Mucosa of stomach (tissue), 1 donor: ENCODE results near the gene RNF169.

ENCODE experiments used
- H3K27me3 ChIP-seq: one replicate; pipeline ENCODE4 v1.7.0; 2013; ENCODE audit warnings: mild to moderate bottlenecking, low read length; ENCODE audit not compliant: control insufficient read depth, insufficient read depth
- H3K36me3 ChIP-seq: one replicate; pipeline ENCODE4 v1.7.0; 2013; ENCODE audit warnings: low read length; ENCODE audit not compliant: control insufficient read depth, insufficient read depth
- H3K4me1 ChIP-seq: one replicate; pipeline ENCODE4 v1.7.0; 2013; ENCODE audit warnings: mild to moderate bottlenecking, low read length; ENCODE audit not compliant: control insufficient read depth, insufficient read depth
- H3K4me3 ChIP-seq: one replicate; pipeline ENCODE4 v1.7.0; 2013; ENCODE audit warnings: low read length
- H3K9ac ChIP-seq: one replicate; pipeline ENCODE4 v1.7.0; 2013; ENCODE audit warnings: mild to moderate bottlenecking, low read length, moderate library complexity
- H3K9me3 ChIP-seq: one replicate; pipeline ENCODE4 v1.7.0; 2013; ENCODE audit warnings: mild to moderate bottlenecking, low read length, moderate library complexity; ENCODE audit not compliant: control insufficient read depth
- donor health status: Pancreatic carcinoma.

The RNF169 gene

GRCh38 chr11:74842967-74843366 lies 94.3 kb downstream of the RNF169 start:
- Histone ChIP-seq H3K9ac (no peak overlapping the region), H3K36me3 (peaks cover 3% of the 10 kb centered on the region), H3K27me3 (no peaks in the 10 kb centered on the region), H3K4me3 (no peak overlapping the region), H3K4me1 (no peaks in the 10 kb centered on the region), H3K9me3 (no peaks in the 10 kb centered on the region)

- H3K4me1 ChIP-seq, result no peaks in the 10 kb centered on the region
- H3K4me3 ChIP-seq, result no peak overlapping the region
- no peaks in the 10 kb centered on the region for H3K9me3 ChIP-seq
- H3K27me3 ChIP-seq, result no peaks in the 10 kb centered on the region
- peaks cover 3% of the 10 kb centered on the region for H3K36me3 ChIP-seq
- no peak overlapping the region for H3K9ac ChIP-seq
Measured at GRCh38 chr11:74844072-74844471, 95.4 kb downstream of the RNF169 start.

- Histone ChIP-seq H3K36me3 (peaks cover 3% of the 10 kb centered on the region), H3K4me1 (no peaks in the 10 kb centered on the region), H3K27me3 (no peaks in the 10 kb centered on the region), H3K9me3 (no peaks in the 10 kb centered on the region), H3K9ac (no peak overlapping the region), H3K4me3 (no peak overlapping the region)
Measured at GRCh38 chr11:74844865-74845264, 96.2 kb downstream of the RNF169 start.

GRCh38 chr11:74845978-74846517 lies 97.4 kb downstream of the RNF169 start:
- peaks cover 3% of the 10 kb centered on the region for H3K36me3 ChIP-seq
- H3K27me3 ChIP-seq, result no peaks in the 10 kb centered on the region
- H3K4me1 ChIP-seq, result no peaks in the 10 kb centered on the region
- no peak overlapping the region for H3K9ac ChIP-seq
- no peaks in the 10 kb centered on the region for H3K9me3 ChIP-seq
- H3K4me3 ChIP-seq, result no peak overlapping the region

GRCh38 chr11:74846770-74847169 lies 98.1 kb downstream of the RNF169 start:
- no peaks in the 10 kb centered on the region for H3K27me3 ChIP-seq
- H3K4me1 ChIP-seq, result no peaks in the 10 kb centered on the region
- H3K4me3 ChIP-seq, result no peak overlapping the region
- peaks cover 3% of the 10 kb centered on the region for H3K36me3 ChIP-seq
- no peaks in the 10 kb centered on the region for H3K9me3 ChIP-seq
- H3K9ac ChIP-seq, result no peak overlapping the region

GRCh38 chr11:74847395-74847794 lies 98.7 kb downstream of the RNF169 start:
- H3K9ac ChIP-seq, result no peak overlapping the region

GRCh38 chr11:74847895-74848294 lies 99.2 kb downstream of the RNF169 start:
- Histone ChIP-seq H3K27me3 (no peaks in the 10 kb centered on the region), H3K36me3 (peaks cover 3% of the 10 kb centered on the region), H3K4me1 (no peaks in the 10 kb centered on the region), H3K4me3 (no peak overlapping the region), H3K9ac (no peak overlapping the region), H3K9me3 (no peaks in the 10 kb centered on the region)

More at GRCh38 chr11:74847395-74847794, 98.7 kb downstream of the RNF169 start:
- no peaks in the 10 kb centered on the region for H3K9me3 ChIP-seq
- no peak overlapping the region for H3K4me3 ChIP-seq
- H3K4me1 ChIP-seq, result no peaks in the 10 kb centered on the region
- peaks cover 3% of the 10 kb centered on the region for H3K36me3 ChIP-seq
- no peaks in the 10 kb centered on the region for H3K27me3 ChIP-seq

GRCh38 chr11:74849525-74850391 lies 101.1 kb downstream of the RNF169 start:
- Histone ChIP-seq H3K9me3 (no peaks in the 10 kb centered on the region), H3K36me3 (no peaks in the 10 kb centered on the region), H3K27me3 (no peaks in the 10 kb centered on the region), H3K4me1 (no peaks in the 10 kb centered on the region), H3K9ac (no peak overlapping the region), H3K4me3 (no peak overlapping the region)

- Histone ChIP-seq H3K4me1 (no peaks in the 10 kb centered on the region), H3K36me3 (no peaks in the 10 kb centered on the region), H3K4me3 (no peak overlapping the region), H3K9me3 (no peaks in the 10 kb centered on the region), H3K9ac (no peak overlapping the region), H3K27me3 (no peaks in the 10 kb centered on the region)
Measured at GRCh38 chr11:74853223-74853622, 104.6 kb downstream of the RNF169 start.

GRCh38 chr11:74860743-74861142 lies 112.1 kb downstream of the RNF169 start:
- Histone ChIP-seq H3K9me3 (no peaks in the 10 kb centered on the region), H3K4me3 (no peak overlapping the region), H3K4me1 (no peaks in the 10 kb centered on the region), H3K27me3 (no peaks in the 10 kb centered on the region), H3K9ac (no peak overlapping the region), H3K36me3 (peaks cover 7% of the 10 kb centered on the region)

- H3K9ac ChIP-seq, result no peak overlapping the region
- peaks cover 5% of the 10 kb centered on the region for H3K9me3 ChIP-seq
- H3K27me3 ChIP-seq, result no peaks in the 10 kb centered on the region
- H3K4me1 ChIP-seq, result no peaks in the 10 kb centered on the region
- H3K4me3 ChIP-seq, result no peak overlapping the region
- peaks cover 9% of the 10 kb centered on the region for H3K36me3 ChIP-seq
Measured at GRCh38 chr11:74863410-74863809, 114.8 kb downstream of the RNF169 start.

- no peaks in the 10 kb centered on the region for H3K27me3 ChIP-seq
- H3K9me3 ChIP-seq, result peaks cover 20% of the 10 kb centered on the region
- H3K4me3 ChIP-seq, result no peak overlapping the region
- H3K4me1 ChIP-seq, result no peaks in the 10 kb centered on the region
- H3K9ac ChIP-seq, result no peak overlapping the region
- peaks cover 12% of the 10 kb centered on the region for H3K36me3 ChIP-seq
Measured at GRCh38 chr11:74866557-74866956, 117.9 kb downstream of the RNF169 start.
